Hepatocyte (in vitro differentiated cells): ENCODE results near the gene KRTAP12-2. TPM values are rescaled to one million over a fixed set of nuclear protein-coding genes. Genes with fewer than 3 reads are reported as not detected.

Experiments used
- DNase-seq: peaks from one replicate; pipeline ENCODE4 v3.0.0-alpha.2; 2016; ENCODE audit warnings: low spot score
- H2AFZ ChIP-seq: fragments of 200-600 bp; sonication (generic); 2 replicates; pipeline ENCODE4 v1.6.0; 2016; ENCODE audit warnings: antibody characterized with exemption, mild to moderate bottlenecking
- H3K27ac ChIP-seq: fragments of 200-600 bp; sonication (generic); 2 replicates; pipeline ENCODE4 v1.5.1; 2016; ENCODE audit warnings: mild to moderate bottlenecking
- H3K27me3 ChIP-seq: fragments of 200-600 bp; sonication (generic); 2 replicates; pipeline ENCODE4 v1.6.1; 2016
- H3K36me3 ChIP-seq: fragments of 200-600 bp; sonication (generic); replicated peaks from 2 replicates; pipeline ENCODE4 v1.5.1; 2016; ENCODE audit warnings: low read depth; ENCODE audit not compliant: insufficient read depth
- H3K4me1 ChIP-seq: fragments of 200-600 bp; sonication (generic); 2 replicates; pipeline ENCODE4 v1.5.1; 2016; ENCODE audit warnings: mild to moderate bottlenecking, moderate library complexity; ENCODE audit not compliant: insufficient read depth
- H3K4me2 ChIP-seq: fragments of 200-600 bp; sonication (generic); 2 replicates; pipeline ENCODE4 v1.6.0; 2016
- H3K4me3 ChIP-seq: fragments of 200-600 bp; sonication (generic); 2 replicates; pipeline ENCODE4 v1.5.1; 2016; ENCODE audit warnings: mild to moderate bottlenecking
- H3K79me2 ChIP-seq: fragments of 200-600 bp; sonication (generic); 2 replicates; pipeline ENCODE4 v1.6.0; 2017; ENCODE audit warnings: mild to moderate bottlenecking
- H3K9me2 ChIP-seq: fragments of 200-600 bp; sonication (generic); replicated peaks from 2 replicates; pipeline ENCODE4 v1.6.0; 2017; ENCODE audit warnings: mild to moderate bottlenecking; ENCODE audit not compliant: insufficient read depth
- H3K9me3 ChIP-seq: fragments of 200-600 bp; sonication (generic); 2 replicates; pipeline ENCODE4 v1.5.1; 2016; ENCODE audit warnings: low read depth, mild to moderate bottlenecking
- H4K20me1 ChIP-seq: fragments of 200-600 bp; sonication (generic); 2 replicates; pipeline ENCODE4 v1.6.0; 2016; ENCODE audit warnings: mild to moderate bottlenecking; ENCODE audit not compliant: insufficient read depth, poor library complexity, severe bottlenecking
- EZH2 ChIP-seq: fragments of 200-600 bp; sonication (generic); IDR thresholded peaks from 2 replicates; pipeline ENCODE4 v1.6.1; 2016; ENCODE audit warnings: antibody characterized with exemption, mild to moderate bottlenecking, borderline replicate concordance
- EZH2phosphoT487 ChIP-seq: fragments of 200-600 bp; sonication (generic); IDR thresholded peaks from one replicate; pipeline ENCODE4 v1.6.1; 2018; ENCODE audit warnings: antibody characterized with exemption, mild to moderate bottlenecking, low read depth, moderate library complexity; ENCODE audit not compliant: unreplicated experiment, severe bottlenecking
- WGBS: methylation state at CpG from one replicate; pipeline ENCODE4 v1.1.6; 2016; ENCODE audit warnings: low lambda C conversion rate; ENCODE audit errors: missing lambda C conversion rate; 5-methylcytosine and 5-hydroxymethylcytosine counted together
- polyA plus RNA-seq: library from polyadenylated mRNA; unstranded; fragments of >200 nt; fragmentation: Nextera tagmentation; extraction: Ambion mirVana; gene quantifications from 2 replicates; pipeline ENCODE4 v1.2.1, GENCODE V29; 2016
- total RNA-seq: library from RNA; depleted of rRNA; stranded (reverse); fragments of >200 nt; gene quantifications from 2 replicates; pipeline ENCODE4 v1.2.3, GENCODE V29; 2014
- TF ChIP-seq, protein P1 (sequence below): fragments of 200-600 bp; sonication (generic); IDR thresholded peaks from 2 replicates; pipeline ENCODE4 v1.5.1; 2016; ENCODE audit warnings: antibody characterized with exemption, mild to moderate bottlenecking; ENCODE audit not compliant: poor library complexity

The KRTAP12-2 gene
- total and polyA plus RNA-seq, 2 experiments from 2014 or later = not detected

DNA sequence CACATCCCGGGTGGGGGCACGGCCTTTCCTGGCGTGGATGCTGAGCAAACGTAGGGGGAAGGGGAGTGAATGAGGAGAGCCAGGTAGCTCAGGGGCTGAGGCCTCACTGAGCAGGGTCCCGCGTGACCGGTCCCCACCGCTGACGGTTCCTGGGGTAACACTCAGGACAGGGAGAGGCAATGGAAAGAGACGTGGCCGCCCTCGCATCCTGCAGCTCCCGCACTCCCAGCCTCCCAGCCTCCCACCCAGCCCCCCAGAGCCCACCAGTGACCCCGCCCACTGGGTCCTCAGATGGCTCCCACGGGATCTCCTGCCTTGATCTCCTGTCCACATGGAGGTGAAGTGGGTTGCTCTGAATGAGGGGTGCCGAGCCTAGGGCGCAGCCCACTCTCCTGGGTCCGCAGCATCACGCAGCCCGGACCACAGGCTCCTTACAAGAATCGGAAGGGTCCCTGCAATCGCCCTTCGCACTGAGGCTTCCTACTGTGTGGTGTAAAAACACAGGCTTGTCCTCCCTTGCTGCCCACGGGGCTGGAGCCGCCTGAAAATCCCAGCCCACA is 42.2 kb upstream of the KRTAP12-2 start:
- no peaks in the 10 kb centered on the region for H3K9me3 ChIP-seq
- H3K27ac ChIP-seq = no peak overlapping the region
- TF ChIP-seq EZH2phosphoT487 (no peak), EZH2 (no peak)
- TF ChIP-seq, protein P1, sequence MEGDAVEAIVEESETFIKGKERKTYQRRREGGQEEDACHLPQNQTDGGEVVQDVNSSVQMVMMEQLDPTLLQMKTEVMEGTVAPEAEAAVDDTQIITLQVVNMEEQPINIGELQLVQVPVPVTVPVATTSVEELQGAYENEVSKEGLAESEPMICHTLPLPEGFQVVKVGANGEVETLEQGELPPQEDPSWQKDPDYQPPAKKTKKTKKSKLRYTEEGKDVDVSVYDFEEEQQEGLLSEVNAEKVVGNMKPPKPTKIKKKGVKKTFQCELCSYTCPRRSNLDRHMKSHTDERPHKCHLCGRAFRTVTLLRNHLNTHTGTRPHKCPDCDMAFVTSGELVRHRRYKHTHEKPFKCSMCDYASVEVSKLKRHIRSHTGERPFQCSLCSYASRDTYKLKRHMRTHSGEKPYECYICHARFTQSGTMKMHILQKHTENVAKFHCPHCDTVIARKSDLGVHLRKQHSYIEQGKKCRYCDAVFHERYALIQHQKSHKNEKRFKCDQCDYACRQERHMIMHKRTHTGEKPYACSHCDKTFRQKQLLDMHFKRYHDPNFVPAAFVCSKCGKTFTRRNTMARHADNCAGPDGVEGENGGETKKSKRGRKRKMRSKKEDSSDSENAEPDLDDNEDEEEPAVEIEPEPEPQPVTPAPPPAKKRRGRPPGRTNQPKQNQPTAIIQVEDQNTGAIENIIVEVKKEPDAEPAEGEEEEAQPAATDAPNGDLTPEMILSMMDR = no peak
- no peaks in the 10 kb centered on the region for H4K20me1 ChIP-seq
- no peaks in the 10 kb centered on the region for H3K36me3 ChIP-seq
- DNase-seq = no peak
- H3K4me1 ChIP-seq = peaks cover 24% of the 10 kb centered on the region
- no peaks in the 10 kb centered on the region for H3K9me2 ChIP-seq
- H3K79me2 ChIP-seq = no peaks in the 10 kb centered on the region
- H3K27me3 ChIP-seq = peaks cover 97% of the 10 kb centered on the region
- H3K4me3 ChIP-seq = no peak overlapping the region
- peak overlapping the region; percentile 51 for H3K4me2 ChIP-seq
- no peak overlapping the region for H2AFZ ChIP-seq
- 9% methylated on average over 22 of the region's 25 CpGs for WGBS

DNA sequence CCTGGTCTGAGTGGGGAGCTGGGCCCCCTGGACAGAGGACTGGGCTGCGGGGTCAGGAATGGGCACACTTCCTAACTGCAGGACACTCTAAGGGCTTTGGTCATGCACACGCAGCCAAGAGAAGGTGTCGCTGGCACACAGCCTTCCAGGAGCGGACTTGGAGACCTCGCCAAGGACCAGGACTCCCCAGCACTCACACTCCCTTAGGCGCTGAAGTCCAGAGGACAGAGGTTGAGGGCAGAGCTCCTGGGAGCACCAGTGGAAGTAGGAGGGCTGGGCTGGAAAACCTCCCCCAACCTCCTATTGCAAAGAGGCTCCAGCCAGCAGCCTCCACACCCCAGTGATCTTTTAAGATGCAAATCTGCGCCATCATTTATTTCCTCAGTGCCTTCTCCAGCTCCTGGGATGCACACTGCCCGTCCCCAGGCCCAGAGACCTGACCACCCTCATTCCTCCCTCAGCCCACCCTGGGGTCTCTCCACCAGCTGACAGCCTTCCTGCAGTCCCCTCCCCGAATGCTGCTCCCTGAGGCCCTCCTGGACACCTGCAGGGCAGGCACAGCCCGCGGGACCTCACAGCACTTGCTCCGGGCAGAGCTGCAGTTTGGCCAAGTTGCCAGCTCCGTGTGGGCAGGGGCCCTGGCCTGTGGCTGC is 41.6 kb upstream of the KRTAP12-2 start:
- no peaks in the 10 kb centered on the region for H3K36me3 ChIP-seq
- 6% methylated on average over 13 of the region's 13 CpGs for WGBS

DNA sequence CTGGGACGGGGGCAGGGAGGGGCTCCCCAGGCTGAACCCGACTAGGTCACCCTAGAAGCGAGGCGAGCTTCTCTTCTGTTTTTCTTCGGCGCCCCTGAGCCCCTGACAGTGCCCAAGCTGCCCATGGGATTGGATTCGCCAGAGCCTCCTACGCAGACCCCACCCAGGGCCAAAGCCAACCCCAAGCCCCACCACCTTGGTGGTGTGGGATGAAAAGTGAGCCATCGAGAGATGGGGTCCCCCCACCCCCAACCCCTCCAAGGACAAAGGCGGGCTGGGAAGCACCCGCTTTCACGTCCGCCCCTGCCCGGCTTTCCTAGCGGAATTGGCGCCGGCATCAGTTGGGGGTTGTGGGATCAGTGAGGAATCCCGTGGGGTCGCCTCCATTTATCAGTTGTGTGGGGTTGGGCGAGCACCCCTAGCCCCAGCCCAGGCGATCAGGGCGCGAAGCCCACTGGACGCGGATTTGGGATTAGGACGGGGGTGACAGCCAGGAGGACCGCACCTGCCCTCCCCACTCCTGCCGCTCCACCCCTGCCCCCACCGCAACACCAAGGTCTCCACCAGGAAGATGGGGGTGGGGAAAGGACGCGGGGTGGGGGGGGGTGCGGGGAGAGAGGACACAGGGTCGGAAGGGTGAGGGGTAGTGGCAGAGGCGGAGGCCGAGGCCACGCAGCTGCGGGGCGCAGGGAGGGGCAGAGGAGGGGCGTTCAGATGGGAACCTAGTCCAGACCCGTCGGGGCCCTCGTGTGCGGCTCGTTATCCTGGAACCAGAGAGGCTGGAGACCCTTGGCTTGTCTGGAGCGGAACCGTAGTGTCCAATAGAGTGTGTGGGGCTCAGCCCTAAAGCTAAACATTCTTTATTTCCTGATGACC is 40.2 kb upstream of the KRTAP12-2 start:
- H2AFZ ChIP-seq = no peak overlapping the region
- H4K20me1 ChIP-seq = no peaks in the 10 kb centered on the region
- H3K4me3 ChIP-seq = no peak overlapping the region
- TF ChIP-seq, protein P1 = no peak
- TF ChIP-seq EZH2 = no peak
- H3K4me2 ChIP-seq = no peak overlapping the region
- H3K9me3 ChIP-seq = no peaks in the 10 kb centered on the region
- DNase-seq = no peak
- H3K79me2 ChIP-seq = no peaks in the 10 kb centered on the region
- H3K27me3 ChIP-seq = peaks cover 88% of the 10 kb centered on the region
- H3K9me2 ChIP-seq = no peaks in the 10 kb centered on the region
- H3K4me1 ChIP-seq = peaks cover 20% of the 10 kb centered on the region
- no peak overlapping the region for H3K27ac ChIP-seq
- 6% methylated on average over 24 of the region's 46 CpGs for WGBS
- H3K36me3 ChIP-seq = no peaks in the 10 kb centered on the region

More for the DNA sequence above, 41.6 kb upstream of the KRTAP12-2 start:
- H3K4me3 ChIP-seq = no peak overlapping the region
- no peak overlapping the region for H3K4me2 ChIP-seq
- H2AFZ ChIP-seq = no peak overlapping the region
- H3K9me2 ChIP-seq = no peaks in the 10 kb centered on the region
- H4K20me1 ChIP-seq = no peaks in the 10 kb centered on the region
- H3K4me1 ChIP-seq = peaks cover 24% of the 10 kb centered on the region
- no peak for TF ChIP-seq EZH2phosphoT487
- TF ChIP-seq EZH2 = no peak
- TF ChIP-seq, protein P1 = no peak
- H3K9me3 ChIP-seq = no peaks in the 10 kb centered on the region
- no peak for DNase-seq
- no peak overlapping the region for H3K27ac ChIP-seq
- peaks cover 97% of the 10 kb centered on the region for H3K27me3 ChIP-seq
- H3K79me2 ChIP-seq = no peaks in the 10 kb centered on the region
